Activated CD4-positive, alpha-beta T cell treated with anti-CD3 and anti-CD28 coated beads for 1 hour (primary cell): ENCODE data around the gene TEX101.
"Not testable (repeated sequence)": the region's sequence is repeated elsewhere in the genome, so short reads cannot be mapped to it uniquely, and the experiment has no call there.

Source experiments
- DNase-seq: peaks from one replicate; pipeline ENCODE4 v3.0.0-alpha.2; 2020

TEX101 gene

DNA sequence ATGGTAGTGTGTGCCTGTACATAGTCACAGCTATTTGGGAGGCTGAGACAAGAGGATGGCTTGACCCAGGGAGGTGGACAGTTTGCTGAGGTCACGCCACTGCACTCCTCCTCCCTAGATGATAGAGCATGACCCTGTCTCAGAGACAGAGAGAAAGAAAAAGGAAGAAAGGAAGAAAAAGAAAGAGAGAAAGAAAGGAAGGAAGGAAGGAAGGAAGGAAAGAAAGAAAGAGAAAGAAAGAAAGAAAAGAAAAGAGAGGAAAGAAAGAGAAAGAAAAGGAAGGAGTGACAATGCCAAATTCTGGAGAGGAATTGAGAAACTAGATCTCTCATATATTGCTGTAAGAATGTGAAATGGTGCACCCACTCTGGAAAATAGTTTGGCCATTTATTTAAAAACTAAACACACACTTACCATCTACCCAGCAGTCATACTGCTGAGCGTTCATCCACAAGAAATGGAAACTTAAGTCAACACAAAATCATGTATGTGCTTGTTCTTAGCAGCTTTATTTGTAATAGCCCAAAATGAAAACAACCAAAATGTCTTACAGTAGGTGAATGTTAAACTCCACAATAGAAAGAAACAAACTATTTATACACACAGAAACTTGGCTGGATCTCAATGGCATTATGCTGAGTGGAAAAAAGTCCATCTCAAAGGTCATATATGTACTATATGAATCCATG, 7.5 kb downstream of the TEX101 start:
- no peak for DNase-seq

DNA sequence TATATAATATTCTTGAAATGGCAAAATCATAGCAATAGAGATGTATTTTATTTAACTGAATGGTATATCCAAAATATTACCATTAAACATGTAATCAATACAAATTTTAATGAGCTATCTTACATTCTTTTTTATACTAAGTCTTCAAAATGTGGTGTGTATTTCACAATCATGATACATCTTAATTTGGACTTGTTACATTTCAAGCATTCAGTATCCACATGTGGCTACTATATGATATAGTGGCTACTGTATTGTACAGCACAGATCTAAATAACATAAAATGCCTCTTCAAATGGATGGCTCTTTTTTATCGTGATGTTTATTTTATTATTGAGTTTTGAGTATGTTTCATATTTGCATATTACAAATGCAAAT, 8.0 kb downstream of the TEX101 start:
- DNase-seq = no peak

DNA sequence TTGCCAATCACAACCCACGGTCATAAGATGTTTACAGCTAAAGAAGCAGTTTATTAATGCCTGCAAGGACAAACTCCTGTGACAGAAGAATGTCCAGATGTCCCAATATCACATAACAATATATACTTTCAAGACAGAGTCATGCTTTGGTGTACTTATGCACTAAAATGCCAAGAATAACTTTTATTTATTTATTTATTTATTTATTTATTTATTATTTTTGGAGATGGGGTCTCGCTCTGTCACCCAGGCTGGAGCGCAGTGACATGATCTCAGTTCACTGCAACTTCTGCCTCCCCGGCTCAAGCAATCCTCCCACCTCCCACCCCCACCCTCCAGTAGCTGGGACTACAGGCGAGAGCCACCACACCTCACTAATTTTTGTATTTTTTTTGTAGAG, 9.1 kb downstream of the TEX101 start:
- no peak for DNase-seq

DNA sequence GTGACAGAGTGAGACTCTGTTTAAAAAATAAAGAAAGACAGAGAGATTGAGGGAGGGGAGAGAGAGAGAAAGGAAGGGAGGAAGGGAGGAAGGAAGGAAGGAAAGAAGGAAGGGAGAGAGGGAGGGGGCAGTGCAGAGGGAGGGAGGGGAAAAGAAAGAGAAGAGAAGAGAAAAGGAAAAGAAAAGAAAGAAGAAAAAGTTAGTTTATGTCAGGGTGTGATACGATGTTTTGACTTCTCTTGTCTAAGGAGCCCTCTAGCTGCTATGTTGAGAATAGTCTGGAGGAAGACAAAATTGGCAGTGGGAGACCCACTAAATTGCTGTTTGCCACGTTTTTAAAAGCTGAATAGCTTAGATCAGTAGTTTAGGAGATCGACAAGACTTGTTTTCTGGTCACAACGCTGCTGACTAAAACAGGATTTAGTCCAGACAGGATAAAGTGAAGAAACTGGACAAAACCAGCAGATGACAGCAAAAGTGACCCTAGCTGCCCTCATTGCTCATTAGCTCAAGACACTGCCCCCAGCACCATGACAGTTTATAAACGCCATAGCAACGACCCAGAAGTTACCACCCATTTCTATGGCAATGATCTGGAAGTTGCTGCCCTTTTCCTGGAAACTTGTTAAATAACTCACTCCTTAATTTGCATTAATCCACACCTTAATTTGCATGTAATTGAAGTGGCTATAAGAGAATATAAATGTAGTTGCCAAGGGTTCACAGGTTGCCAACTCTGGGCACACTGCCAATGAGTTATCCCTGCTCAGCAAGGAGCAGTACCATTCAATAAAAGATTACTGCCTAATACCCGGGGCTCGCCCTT, 11.1 kb downstream of the TEX101 start:
- DNase-seq = no peak

DNA sequence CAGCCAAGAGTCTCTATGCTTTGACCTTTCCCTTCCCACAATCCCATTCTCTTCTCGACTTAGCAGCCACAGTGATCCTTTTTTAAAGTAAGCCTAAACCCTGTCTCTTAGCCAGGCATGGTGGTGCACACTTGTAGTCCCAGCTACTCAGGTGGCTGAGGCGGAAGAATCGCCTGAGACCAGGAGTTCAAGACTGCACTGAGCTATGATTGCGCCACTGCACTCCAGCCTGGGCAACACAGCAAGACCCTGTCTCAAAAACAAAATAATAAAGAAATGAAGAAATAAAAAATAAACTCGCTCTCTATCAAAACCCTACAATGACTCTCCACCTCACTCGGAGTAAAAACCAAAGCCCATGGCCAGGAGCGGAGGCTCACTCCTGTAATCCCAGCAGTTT, 14.7 kb downstream of the TEX101 start:
- DNase-seq = no peak

DNA sequence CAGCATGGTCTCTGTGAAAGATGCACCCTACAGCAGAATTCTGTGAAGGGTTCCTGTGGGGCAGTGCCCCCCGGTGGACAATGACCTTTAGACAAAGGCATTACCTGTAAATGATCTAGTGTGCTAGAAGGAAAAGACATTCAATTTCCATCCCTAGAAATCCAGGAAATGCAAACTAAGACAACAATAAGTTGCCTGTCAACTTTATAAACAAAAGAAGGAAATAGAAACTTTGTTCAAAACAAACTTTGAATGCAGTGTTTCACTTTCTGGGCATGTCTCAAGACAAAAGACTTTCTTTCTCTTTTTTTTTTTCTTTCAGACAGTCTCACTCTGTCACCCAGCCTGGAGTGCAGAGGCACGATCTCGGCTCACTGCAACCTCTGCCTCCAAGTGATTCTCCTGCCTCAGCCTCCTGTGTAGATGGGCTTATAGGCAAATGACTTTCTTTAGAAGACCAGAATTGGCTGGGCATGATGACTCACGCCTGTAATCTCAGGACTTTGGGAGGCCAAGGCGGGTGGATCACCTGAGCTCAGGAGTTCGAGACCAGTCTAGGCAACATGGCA, 15.5 kb downstream of the TEX101 start:
- DNase-seq = no peak

DNA sequence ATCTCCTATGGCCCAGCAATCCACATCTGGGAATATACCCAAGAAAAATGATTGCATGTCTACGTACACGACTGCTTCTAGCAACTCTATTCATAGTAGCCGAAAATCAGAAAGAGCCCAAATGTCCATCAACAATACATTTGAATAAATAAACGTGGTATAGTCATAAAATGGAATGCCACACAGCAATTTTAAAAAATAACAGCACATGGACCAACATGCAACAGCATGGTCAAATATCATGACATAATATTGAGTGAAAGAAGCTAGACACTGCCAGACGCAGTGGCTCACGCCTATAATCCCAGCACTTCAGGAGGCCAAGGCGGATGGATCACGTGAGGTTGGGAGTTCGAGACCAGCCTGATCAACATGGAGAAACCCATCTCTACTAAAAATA, 16.3 kb downstream of the TEX101 start:
- DNase-seq = no peak

DNA sequence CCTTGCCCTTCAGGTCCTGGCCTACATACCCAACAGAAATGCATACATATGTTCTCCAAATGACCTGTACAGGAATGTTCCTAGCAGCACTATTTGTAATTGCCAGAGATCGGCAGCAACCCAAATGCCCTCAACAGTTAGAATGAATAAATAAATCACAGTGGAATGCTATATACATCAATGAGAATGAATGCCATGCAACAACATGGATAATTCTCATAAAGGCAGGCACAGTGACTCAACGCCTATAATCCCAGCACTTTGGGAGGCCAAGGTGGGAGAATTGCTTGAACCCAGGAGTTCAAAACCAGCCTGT, 18.6 kb downstream of the TEX101 start:
- no peak for DNase-seq

DNA sequence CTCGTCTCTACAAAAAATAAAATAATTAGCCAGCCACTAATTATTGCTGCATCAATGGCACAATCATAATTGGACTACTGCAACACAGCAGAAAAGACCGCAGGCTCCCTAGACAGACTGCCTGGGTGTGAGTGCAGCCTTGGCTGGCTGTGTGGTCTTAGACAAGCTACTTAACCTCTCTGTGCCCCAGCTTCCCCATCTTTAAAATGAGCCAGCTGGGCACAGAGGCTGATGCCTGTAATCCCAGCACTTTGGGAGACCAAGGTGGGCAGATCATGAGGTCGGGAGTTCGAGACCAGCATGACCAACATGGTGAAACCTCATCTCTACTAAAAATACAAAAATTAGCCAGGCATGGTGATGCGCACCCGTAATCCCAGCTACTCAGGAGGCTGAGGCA, 19.0 kb downstream of the TEX101 start:
- no peak for DNase-seq

DNA sequence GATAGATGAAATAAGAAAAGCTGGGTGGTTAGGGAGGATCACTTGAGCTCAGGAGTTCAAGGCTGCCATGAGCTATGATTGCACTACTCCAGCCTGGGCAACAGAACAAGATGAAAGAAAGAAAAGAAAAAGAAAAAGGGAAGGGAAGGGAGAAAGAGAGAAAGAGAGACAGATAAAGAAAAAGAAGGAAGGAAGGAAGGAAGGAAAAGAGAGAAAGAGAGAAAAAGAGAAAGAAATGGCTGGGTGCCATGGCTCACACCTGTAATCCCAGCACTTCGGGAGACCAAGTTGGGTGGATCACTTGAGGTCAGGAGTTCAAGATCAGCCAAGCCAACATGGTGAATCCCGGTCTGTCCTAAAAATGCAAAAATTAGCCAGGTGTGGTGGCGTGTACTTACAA, 21.1 kb downstream of the TEX101 start:
- no peak for DNase-seq

DNA sequence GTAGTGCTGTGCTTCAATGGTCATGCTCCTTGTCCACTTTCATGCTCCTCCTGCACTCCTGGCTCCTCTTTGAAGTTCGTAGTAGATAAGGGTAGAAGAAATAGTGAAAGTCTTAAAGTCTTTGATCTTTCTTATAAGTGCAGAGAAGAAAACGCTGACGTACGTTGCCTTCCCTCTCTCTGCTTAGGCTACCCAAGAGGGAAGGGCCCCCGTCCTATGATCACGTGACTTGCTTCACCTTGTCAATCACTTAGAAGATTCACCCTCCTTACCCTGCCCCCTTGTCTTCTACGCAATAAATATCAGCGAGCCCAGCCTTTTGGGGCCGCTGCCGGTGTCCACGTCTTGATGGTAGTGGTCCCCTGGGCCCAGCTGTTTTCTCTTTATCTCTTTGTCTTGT, 22.6 kb downstream of the TEX101 start:
- DNase-seq = not testable (repeated sequence)

DNA sequence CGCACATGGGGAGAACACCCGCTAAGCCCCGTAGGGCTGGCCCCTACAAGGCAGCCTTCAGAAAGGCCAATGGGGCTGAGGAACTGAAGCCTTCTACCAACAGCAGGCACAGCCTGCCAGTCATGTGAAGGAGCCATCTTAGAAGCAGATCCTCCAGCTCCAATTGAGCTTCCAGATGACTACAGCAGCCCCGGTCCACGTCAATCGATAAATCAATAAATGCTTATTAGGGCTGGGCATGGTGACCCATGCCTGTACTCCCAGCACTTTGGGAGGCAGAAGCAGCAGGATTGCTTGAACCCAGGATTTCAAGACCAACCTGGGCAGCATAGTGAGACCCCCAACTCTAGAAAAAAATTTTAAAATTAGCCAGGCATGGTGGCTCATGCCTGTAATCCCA, 23.0 kb downstream of the TEX101 start:
- no peak for DNase-seq

DNA sequence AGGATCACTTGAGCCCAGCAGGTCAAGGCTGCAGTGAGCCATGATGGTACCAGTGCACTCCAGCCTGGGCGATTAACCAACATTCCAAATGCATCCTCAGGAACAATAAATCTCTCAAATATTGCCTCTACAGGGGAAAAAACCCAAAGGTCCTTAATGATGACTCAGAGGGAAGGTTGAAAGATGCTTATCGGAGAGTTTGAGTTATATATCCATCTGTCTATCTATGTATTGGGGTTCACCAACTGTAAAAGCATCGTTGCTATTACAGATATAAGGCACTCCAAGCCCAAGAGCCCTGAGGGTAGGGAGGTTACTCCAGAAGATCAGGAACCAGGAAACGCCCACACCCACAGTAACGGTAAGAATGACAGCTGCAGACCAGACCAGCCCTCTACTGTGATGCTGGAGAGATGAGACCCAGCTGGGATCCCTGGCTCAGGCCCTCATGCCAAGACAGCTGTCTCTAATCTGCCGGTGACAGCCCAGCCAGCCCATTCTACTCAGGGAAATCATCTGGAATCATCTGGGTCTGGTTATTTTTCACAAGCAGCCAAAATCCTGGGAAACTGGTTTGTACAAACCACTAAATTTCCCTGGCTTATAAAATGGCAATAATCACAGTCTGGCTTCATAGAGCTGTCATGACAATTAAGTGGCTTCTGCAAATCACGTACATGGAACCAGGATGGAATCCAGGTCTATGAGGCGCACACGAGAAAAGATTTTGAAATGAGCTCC, 23.8 kb downstream of the TEX101 start:
- DNase-seq = no peak

DNA sequence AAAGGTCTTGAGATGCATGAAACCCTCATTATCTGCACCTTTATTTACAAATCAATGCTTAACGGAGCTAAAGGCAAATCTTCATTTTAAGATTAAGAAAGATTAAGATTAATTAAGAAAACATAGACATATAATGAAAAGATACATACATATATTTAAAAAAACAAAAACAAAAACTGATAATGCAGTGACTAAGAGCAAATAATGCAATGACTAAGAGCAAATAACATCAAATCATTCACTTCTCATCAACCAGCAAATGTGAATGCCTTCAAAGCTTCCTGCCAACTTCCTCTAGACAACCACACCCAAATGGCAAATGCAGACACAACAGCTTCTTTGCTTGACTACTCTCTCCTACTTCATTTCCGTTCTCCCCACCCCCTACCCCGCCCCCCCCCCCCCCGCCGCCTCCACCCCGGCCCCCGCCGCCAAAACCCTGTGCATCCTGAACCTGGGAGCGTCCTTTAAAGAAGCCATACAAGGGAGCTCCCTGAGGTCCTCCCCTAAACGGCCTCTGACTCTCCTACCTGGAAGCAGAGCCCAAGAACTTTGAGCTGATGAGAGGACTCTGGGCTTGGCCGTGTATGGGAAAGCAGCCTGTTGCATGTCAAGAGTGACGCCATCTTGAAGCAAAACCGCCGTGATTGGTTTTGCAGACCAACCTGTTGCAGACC, 24.5 kb downstream of the TEX101 start:
- peak; percentile 10 for DNase-seq

DNA sequence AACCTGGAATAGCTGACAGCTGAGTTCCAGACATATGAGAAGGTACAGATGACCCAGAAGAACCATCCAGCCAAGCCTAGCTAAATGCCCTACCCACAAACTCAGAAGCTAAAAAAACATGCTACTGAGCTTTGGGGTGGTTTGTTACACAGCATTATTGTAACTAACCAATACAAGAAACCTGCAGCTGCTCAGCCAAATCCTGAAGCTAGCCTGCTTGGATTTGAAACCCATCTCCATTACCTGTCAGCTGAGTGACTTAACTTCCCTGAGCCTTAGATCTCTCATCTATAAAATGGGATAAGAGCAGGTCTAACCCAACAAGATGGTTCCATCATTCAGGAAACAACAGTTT, 25.0 kb downstream of the TEX101 start:
- DNase-seq = no peak

DNA sequence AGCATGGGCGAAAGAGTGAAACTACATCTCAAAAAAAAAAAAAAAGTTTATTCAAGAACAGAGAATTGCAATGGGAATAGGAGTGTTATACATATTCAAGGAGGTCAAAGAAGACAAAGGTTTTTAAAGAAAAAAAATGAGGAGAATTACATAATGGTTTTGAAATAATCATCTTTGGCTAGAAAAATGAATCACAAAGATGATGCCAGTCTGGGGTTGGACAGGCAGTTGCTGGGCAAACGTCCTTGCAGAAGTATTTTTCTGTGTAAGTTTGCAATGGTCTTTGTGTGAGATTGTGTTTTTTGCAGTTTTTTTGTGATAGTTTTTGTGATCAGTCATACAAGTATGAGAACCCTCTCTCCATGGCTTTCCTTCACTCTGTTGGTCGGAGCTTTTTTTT, 27.0 kb downstream of the TEX101 start:
- no peak for DNase-seq

DNA sequence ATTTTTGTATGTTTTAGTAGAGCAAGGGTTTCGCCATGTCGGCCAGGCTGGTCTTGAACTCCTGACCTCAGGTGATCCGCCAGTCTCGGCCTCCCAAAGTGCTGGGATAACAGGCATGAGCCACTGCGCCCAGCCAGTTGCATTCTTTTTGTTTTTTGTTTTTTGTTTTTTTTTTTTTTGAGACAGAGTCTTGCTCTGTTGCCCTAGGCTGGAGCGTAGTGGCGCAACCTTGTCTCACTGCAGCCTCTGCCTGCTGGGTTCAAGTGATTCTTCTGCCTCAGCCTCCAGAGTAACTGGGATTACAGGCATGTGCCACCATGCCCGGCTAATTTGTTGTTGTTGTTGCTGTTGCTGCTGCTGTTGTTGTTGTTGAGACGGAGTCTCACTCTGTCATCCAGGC, 29.4 kb downstream of the TEX101 start:
- not testable (repeated sequence) for DNase-seq

DNA sequence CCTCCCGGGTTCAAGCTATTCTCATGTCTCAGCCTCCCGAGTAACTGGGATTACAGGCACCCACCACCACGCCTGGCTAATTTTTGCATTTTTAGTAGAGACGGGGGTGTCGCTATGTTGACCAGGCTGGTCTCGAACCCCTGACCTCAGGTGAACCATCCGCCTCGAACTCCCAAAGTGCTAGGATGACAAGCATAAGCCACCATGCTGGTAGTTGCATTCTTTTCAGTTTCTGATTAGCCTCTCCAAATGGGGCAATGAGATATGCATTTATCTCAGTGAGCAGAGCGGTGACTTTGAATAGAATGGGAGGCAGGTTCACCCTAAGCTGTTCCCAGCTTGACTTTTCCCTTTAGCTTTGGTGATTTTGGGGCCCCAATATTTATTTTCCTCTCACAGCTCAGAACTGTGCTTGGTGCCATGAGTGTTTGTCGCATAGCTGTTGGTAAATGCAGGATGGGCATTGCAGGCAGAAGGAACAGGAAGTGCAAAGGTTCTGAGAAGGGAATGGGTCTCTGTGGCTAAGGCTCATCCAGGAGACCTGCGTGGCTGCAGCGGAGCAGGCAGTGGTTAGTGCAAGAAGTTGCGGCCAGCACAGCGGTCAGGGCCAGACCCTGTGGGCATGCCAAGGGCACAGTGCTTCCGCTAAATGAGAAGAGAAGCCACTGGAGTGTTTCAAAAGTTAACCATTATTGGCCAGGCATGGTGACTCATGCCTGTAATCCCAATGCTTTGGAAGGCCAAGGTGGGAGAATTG, 30.0 kb downstream of the TEX101 start:
- no peak for DNase-seq

DNA sequence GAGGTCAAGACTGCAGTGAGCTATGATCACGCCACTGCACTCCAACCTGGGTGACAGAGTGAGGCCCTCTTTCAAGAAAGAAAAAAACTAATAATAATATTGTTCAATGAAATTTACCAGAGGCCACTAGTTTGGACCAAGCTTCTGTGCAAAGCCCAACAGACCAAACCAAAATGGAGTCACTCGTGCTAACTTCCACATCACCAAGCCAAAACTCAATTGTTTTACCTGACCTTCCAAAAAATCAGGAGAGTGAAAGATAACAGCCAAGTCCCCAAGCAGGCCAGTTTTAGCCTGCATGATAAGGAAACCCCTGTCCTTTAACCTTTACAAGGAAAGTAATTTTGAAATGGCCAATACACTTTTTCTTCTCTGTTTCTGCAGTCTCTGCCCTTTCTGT, 30.7 kb downstream of the TEX101 start:
- no peak for DNase-seq

DNA sequence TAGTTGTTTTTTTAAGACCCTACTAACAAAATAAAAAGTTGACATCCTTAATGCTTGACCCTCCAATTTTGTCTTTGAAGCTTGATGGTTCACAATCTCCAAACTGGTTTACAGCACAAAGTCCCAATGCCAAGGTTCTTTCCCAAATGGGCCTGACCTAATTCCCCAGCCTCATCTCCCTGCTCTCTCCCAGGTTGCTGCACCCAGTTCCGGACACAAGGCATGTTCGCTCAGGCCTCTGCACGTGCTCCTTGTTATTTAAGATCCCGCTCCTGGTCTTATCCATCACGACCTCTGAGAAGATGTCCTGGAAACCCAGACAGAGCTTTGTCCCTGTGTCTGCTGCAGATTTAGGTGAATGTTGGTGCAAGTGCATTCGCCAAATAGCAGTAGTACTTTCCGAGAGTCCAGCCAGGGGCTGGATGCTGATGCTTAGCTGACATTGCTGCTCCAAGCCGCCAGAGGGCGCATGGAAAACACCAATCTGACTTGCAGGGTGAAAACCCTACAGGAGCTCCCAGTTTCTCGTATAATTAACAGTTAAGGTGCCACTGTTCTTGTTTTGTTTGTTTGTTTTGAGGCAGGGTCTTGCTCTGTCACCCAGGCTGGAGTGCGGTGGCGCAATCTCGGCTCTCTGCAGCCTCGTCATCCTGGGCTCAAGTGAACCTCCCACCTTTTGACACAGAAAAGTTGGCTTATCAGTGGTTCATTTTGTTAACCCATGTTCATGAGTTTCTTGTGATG, 32.2 kb downstream of the TEX101 start:
- peak; percentile 75 for DNase-seq

DNA sequence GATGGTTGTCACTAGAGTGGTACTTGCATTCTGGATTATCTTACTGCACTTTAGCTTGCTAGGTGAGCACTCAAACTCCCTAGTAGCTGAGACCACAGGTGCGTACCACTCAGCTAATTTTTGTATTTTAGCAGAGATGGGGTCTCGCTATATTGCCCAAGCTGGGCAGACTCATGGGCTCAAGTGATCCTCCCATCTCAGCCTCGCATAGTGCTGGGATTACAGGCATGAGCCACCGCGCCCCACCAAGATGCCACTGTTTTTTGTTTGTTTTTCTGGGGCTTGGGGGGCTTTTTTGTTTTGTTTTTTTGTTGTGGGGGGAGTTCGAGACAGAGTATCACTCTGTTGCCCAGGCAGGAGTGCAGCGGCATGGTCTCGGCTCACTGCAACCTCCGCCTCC, 33.0 kb downstream of the TEX101 start:
- DNase-seq = no peak

DNA sequence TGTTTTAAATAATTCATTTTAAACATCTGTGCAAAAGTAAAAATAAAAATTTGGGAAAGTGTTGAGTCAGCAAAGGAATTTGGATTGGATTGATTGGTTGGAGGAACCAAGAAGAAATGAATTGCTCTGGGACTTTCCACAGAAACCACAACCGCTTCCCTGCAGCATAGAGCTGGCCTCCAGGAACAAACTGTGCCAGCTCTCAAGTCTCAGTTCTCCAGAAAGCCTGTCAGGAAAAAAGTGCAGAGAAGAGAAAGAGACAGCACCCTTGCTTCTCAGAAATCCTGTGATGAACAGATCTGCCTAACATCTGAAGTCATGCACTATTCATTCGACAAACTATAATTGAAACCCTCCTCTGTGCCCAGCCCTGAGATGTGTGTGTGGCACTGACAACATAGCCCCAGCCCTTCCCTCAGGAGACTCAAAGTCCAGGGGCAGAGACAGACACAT, 35.9 kb downstream of the TEX101 start:
- DNase-seq = no peak
